HG02970 (cell line): ENCODE data around the gene DEFB129.
"Not testable (repeated sequence)": the region's sequence is repeated elsewhere in the genome, so short reads cannot be mapped to it uniquely, and the experiment has no call there.

Experiments used
- ATAC-seq: cut with Tn5 transposase; IDR thresholded peaks from one replicate; pipeline ENCODE4 v1.9.1; 2021; ENCODE audit warnings: mild to moderate bottlenecking, moderate library complexity, moderate number of reproducible peaks; ENCODE audit not compliant: unreplicated experiment, low FRiP score

Gene DEFB129, protein sequence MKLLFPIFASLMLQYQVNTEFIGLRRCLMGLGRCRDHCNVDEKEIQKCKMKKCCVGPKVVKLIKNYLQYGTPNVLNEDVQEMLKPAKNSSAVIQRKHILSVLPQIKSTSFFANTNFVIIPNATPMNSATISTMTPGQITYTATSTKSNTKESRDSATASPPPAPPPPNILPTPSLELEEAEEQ

DNA sequence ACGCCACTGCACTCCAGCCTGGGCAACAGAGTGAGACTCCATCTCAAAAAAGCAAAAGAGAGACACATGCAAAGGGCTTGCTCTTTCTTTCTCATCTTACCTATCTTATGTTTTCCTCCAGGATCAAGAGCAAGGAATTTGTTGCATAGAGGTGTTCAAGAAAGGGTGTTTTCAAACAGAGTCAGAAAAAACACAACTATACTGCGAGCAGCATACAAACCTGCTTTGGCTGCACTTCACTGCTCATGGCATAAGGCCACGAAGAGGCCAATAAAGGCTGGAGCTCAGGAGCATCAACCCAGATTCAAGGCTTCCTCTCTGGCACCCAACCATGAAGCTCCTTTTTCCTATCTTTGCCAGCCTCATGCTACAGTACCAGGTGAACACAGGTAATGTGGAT lies at the start of gene DEFB129:
TSS of gene DEFB129 (plus strand) at position 301 of the 400 bp plus-strand sequence. CDS start at position 332, 31 bp downstream.
- ATAC-seq: no peak

DNA sequence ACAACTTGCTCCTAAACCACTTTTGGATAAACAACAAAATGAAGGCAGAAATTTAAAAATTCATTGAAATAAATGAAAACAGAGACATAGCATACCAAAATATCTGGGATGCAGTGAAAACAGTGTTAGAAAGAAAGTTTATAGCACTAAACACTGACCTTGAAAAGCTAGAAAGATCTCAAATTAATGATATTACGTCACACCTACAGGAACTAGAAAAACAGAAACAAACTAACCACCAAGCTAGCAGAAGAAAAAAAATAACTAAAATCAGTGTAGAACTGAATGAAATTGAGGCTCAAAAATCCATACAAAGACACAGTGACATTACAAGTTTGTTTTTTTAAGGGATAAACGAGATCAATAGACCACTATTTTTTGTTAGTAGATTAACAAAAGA lies 42.8 kb upstream of the DEFB129 start:
- no peak for ATAC-seq

DNA sequence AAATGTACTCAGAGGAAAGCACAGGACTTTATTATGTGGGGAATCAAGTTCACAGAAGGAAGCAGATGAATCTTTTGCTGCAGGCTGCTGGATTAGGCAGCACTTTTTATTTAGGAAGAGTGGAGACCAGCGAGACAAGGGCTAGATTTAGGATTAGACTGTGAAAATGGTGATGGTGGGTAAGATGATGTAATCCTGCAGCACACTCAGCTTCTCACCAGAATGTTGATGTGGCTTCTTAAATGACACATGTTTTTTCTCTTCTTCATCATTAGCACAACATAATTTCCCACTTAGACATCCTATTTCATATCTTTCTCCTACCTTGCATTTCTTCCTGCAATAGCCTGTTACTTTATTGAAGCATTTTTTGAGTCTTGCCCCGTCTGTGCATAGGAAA lies 39.3 kb upstream of the DEFB129 start:
- no peak for ATAC-seq

DNA sequence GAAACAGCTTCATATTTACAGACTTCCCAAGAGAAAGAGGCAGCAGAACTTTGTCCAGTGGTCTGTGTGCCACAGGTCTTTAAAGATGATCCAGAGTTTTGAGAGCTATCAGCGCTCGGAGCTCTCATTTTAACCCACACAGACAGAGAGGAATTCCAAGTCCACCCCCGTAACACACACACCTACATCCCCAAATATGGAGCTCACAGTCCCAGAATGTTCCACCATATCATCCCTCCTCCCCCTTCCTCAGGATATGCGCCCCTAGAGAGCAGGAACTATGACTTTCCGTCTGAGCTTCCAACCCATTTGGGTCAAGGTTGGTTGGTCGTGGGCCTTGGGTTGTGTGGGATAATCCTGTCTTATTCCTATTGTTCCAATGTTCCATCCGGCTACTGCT lies 37.4 kb upstream of the DEFB129 start, which contains the start of gene DEFB128:
TSS of gene DEFB128 (minus strand) at position 101 of the 400 bp plus-strand sequence. CDS start at position 13, 88 bp downstream.
- ATAC-seq: no peak

DNA sequence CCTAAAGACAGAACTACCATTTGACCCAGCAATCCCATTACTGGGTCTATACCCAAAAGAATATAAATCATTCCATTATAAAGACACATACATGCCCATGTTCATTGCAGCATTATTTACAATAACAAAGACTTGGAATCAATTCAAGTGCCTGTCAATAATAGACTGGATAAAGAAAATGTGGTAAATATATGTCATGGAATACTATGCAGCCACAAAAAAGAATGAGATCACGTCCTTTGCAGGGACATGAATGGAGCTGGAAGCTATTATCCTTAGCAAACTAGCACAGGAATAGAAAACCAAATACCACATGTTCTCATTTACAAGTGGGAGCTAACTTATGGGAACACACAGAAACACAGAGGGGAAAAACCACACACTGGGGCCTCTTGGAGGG lies 28.8 kb upstream of the DEFB129 start:
- ATAC-seq: no peak

DNA sequence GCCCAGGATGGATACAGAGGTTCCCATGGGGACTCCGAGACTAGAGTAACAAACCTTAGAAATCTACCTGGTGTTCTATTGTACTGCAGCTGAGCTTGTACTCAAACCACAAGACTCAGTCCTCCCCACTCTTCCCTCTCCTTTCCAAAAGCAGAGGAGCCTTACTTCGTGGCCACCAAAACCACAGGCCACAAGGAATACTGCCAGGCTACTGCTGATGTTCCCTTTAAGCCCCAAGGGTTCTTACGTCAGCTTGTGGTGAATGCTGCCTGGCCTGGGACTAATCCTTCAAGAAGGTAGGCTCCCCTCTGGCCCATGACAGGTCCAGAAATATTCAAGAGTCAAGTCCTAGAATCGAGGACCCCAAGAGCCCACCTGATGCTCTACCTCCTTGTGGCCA lies 27.1 kb upstream of the DEFB129 start:
- no peak for ATAC-seq

DNA sequence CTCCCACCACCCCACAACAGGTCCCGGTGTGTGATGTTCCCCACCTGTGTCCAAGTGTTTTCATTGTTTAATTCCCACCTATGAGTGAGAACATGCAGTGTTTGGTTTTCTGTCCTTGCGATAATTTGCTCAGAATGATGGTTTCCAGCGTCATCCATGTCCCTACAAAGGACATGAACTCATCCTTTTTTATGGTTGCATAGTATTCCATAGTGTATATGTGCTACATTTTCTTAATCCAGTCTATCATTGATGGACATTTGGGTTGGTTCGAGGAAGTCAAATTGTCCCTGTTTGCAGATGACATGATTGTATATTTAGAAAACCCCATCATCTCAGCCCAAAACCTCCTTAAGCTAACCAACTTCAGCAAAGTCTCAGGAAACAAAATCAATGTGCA lies 23.4 kb upstream of the DEFB129 start:
- ATAC-seq: not testable (repeated sequence)

DNA sequence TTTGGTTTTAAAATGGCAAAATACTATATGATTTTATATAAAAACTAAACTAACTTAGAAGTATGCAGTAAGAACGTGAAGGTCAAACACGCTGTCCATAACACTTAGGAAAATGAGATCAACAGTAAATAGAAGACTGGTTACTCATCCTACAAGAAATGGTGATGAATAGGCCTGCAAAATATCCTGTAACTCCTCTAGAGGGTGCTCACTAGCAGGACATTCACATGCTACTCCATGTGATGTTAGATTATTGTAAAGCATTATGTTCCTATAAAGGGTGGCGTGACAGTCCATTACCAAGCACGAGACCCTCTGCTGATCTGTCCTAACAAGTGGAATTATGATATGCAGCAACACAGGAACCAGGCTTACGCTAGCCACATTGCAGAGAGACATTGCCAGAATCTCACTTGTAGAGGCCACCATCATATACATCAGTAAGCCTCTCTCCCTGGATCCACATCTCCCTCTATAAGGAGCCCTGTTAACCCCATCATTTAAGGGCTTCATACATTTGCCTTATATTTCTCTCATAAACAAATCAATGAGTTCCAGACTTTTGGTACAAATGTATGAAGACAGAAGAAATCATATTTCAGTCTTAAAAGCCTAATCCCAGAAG lies 18.0 kb upstream of the DEFB129 start:
- no peak for ATAC-seq

DNA sequence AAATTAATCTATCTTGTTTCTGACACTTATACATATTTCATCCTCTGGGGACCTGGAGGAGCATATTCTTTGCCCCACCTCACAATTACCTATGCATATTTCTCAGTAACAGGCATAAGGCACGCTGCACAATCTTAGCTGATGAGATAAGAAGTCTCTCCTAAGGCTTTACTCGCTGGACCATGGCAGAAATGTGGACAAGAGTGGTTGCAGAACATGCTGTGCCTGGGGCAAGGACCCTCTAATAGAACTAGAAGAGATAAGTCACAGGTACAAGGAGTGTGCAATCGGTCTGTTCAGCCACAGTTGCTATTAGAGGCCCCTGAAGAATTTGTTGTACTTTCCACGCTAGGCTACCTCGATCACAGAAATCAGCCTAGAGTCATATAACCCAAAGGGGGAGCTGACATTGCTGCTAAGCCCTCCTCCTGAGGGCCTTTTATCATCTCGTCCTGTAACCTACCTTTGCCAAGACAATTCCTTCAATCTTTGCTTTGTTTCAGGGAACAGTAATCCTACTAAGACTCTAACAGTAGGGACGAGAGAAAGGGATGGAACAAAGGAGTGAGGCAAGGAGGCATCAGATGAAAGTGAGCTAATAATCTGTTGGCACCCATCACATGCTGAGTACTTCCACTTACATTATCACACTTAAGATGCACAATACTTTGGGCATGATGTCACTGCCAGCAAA lies 16.1 kb upstream of the DEFB129 start:
- no peak for ATAC-seq

DNA sequence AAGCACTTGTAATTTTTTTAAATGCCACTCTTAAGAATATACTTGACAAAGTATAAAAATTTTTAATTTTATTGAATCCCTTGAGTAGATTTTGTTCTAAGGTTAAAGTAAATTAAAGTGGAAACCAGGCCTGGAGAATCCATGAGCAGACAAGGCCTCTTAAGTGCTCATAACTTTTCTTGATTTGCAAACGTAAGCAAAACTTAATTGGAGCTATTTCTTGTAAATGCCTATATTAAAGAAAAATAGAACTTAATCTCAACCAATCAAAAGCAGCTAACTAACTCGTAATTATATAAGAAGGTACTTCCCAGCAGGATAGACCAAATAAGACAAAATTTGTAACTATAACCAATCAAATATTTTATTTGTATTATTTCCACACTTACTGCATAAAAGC lies 12.7 kb upstream of the DEFB129 start:
- no peak for ATAC-seq

DNA sequence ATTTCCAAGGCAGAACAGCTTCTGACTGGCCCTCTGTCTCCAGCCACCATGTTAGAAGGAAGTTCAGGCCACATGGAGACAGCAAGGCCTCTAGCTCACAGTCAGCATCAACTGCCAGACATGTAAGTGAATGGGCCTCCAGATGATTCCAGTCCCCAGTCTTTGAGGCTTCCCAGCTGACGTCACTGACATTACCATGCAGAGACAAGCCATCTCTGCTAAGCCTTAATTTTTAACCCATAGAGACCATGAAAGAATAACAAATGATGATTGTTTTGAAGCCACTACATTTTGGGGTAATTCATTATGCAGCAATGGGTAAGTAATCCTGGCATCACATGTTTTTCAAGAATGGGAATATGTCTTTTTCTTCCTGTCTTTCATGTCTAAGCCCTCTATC lies 11.3 kb upstream of the DEFB129 start:
- no peak for ATAC-seq

DNA sequence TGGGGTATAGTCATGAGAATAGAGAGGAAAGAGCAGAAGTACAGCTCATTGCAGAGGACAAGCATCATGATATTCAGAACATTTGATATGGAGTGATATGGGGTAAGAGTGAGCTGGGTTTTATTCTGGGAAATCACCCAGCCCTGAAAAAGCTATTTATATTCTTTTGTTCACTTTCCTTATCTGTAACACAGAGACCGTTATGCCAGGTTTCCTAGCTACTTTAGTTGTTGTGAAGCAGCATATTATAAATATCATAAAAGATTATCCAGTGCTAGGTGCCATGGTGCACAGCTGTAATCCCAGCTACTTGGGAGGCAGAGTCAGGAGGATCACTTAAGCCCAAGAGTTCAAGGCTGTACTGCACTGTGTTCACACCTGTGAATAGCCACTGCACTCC lies 9.8 kb upstream of the DEFB129 start:
- ATAC-seq: no peak

DNA sequence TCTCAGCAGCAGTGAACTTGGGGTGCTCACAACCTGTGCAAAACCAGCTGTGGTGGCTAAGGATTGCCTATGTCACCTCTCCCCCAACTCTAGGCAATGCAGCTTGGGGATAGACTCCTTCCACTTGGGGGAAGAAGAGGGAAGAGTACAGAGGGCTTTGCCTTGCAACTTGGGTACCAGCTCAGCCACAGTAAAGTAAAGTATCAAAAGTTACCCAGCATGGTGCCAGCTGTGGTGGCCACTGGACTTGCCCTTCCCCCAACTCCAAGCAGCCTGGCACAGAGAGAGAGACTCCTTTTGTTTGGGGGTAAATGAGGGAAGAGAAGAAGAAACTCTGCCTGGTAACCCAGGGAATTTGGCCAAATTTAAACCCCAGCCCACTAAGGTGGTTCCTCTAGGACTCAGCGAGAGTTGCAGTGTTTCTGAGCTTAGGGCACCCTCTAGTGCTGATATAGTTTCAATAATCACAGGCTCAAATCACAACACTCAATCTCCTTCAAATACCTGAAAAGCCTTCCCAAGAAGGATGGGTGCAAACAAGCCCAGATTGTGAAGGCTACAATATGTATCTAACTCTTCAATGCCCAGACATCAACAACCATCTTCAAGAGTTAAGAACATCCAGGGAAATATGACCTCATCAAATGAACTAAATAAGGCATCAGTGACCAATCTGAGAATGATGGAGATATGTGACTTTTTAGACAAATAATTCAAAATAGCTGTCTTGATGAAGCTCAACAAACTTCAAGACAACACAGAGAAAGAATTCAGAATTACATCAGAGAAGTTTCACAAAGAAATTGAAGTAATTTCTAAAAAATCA lies 7.6 kb upstream of the DEFB129 start:
- no peak for ATAC-seq

DNA sequence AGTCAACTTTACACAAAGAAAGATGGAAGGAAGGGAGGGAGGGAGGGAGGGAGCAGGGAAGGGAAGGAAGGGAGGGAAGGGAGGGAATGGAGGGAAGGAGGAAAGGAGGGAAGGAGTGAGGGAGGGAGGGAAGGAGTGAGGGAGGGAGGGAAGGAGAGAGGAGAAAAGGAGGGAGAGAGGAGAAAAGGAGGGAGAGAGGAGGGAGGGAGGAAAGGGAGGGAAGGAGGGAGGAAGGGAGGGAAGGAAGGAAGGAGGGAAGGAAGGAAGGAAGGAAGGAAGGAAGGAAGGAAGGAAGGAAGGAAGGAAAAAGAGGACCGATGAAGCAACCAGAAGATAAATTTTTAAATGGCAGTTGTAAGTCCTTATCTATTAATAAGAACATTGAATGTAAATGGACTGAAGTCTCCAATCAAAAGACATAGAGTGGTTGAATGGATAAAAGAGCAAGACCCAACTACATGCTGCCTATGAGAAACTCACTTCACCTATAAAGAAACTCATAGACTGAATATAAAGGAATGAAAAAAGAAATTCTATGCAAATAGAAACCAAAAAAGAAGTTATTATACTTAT lies 5.7 kb upstream of the DEFB129 start:
- ATAC-seq: no peak

DNA sequence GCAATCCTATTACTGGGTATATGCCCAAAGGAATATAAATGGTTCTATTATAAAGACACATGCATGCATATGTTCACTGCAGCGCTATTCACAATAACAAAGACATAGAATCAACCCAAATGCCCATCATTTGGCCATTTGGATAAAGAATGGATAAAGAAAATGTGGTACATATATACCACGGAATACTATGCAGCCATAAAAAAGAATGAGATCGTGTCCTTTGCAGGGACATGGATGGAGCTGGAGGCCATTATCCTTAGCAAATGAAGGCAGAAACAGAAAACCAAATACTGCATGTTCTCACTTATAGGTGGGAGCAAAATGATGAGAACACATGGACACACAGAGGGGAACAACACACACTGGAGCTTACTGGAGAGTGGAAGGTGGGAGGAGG lies 1.2 kb upstream of the DEFB129 start:
- not testable (repeated sequence) for ATAC-seq

DNA sequence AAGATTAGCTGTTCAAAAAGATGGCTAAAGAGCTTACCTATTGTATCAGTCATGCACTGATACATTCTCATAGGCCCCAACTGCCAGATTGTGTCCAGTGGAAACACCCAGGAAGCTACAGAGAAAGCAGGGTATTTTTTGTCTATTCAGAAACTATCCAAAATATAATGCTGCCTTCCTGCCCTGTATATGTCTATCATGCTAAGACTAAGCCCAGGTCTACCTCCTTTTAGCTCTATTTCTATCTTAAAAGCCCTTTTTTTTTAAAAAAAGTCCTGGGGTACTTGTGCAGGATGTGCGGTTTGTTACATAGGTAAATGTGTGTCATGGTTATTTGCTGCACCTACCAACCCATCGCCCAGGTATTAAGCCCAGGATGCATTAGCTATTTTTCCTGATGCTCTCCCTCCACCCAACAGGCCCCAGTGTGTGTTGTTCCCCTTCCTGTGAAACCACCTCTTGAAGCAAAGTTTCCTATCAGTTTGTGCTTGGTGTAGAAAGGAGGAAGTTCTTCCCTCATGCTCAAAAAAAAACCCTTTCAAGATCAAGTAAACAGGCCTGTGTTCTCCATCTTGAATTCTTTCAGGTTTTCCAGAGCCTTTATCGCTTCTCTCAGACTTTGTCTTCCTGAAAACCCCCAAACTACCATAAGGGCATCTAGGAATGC lies 514 bp downstream of the DEFB129 start:
- no peak for ATAC-seq

DNA sequence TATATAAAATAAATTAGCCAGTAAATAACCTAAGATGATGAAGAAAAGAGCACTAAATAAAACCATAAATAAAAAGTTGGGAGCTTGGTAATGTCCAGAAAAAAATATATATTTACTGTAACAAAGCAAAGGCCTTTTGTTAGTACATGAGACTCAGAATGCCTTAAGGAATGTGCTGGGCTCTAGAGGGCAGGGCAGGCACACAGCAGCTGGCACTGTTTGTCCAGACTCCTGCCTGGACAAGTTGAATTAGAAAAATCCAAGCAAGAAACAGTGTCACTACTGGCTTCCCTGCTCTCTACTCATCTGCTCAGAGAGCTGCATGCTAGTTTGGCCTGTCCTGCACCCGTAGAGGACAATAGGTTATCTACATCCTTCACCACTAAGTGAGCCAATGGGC lies 8.8 kb downstream of the DEFB129 start:
- ATAC-seq: no peak

DNA sequence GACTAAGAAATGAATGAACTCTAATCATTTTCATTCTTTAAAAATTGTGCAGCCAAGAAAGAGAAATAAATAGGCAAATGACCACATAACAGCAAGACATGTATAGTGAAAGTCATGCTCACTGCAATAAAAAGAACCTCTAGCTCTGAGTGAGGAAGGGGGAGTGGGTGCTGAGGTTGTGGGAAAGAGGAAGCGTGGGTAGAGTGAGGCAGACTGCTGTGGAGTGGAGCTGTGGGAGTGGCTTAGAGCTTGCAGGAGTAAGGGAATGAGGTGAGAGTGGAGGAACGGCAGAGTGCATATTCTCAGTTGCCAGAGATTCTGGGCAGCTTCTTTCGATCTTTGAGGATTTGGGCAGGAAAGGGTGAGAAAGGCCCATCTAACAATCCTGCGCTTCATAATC lies 10.4 kb downstream of the DEFB129 start:
- ATAC-seq: no peak

DNA sequence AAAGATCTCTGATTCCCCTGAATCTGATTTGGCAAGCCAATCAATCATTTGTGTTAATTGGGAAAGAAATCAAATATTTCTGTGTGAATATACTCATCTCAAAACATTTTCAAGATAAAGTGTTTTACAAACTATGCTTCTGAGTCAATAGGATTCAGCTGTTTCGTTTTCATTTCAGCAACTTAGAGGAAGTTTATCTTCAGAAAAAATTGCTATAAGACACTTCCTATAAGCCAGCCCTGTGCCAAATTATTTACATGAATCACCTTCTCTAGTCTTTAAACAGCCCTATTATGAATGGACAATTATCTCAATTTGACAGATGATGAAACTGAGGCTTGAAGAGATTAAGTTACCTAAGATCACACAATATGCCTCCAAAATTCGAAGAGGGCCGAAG lies 10.9 kb downstream of the DEFB129 start:
- ATAC-seq: no peak

DNA sequence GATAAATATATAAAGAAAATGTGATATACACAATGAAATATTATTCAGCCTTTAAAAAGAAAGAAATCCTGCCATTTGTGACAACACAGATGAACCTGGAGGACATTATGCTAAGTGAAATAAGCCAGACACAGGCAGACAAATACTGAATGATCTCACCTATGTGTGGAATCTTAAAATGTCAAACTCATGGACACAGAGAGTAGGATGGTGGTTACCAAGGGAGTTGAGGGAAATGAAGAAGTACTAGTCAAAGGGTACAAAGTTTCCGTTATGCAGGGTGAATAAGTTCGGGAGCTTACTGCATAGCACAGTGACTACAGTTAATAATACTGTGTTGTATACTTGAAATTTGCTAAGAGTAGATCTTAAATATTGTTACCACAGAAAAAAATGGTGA lies 15.8 kb downstream of the DEFB129 start:
- ATAC-seq: no peak
